ENCODE results near the gene TMEM63B.

GRCh38 chr6:44180886-44181285 lies 53.5 kb downstream of the TMEM63B start:
- TF ChIP-seq CTCF (IDR thresholded peaks at IDR 0.05) = no peak
- TF ChIP-seq POLR2A (IDR thresholded peaks at IDR 0.05) = no peak

Measured in lower leg skin (tissue), 3 donors.